Stomach (tissue), 9 donors: ENCODE results near the gene HVCN1. TPM values are rescaled to one million over a fixed set of nuclear protein-coding genes. Genes with fewer than 3 reads are reported as not detected.

ENCODE experiments used
- DNase-seq, 2 donors: peaks; one replicate each; pipeline versions ENCODE4 v3.0.0 to v3.0.0-alpha.2; 2013 to 2019
- H3K27ac ChIP-seq, 5 donors: fragments of 200-600 bp in 4 of 5; sonication (generic) in 4 of 5; one replicate each; pipeline ENCODE4 v1.5.1; 2013 to 2019; ENCODE audit warnings: mild to moderate bottlenecking in 1 of 5, moderate library complexity in 1 of 5
- H3K27me3 ChIP-seq, 3 donors: fragments of 200-600 bp; sonication (generic); one replicate each; pipeline ENCODE4 v1.5.1; 2017 to 2019; ENCODE audit warnings: mixed run types in 1 of 3
- H3K36me3 ChIP-seq, 4 donors: fragments of 200-600 bp; sonication (generic); 1 replicate in 3 of 4; 2 replicates in 1 of 4; pipeline ENCODE4 v1.5.1; 2016 to 2019
- H3K4me1 ChIP-seq, 4 donors: fragments of 200-600 bp; sonication (generic); one replicate each; pipeline ENCODE4 v1.5.1; 2016 to 2019
- H3K4me3 ChIP-seq, 4 donors: fragments of 200-600 bp; sonication (generic) in 3 of 4; one replicate each; pipeline ENCODE4 v1.5.1; 2016 to 2019; ENCODE audit warnings: mild to moderate bottlenecking in 1 of 4
- H3K9me3 ChIP-seq, 4 donors: fragments of 200-600 bp; sonication (generic); one replicate each; pipeline ENCODE4 v1.5.1; 2016 to 2019
- CTCF ChIP-seq, 7 experiments: fragments of 450-650 bp in 4 of 7; fragments of 200-600 bp in 3 of 7; sonication (generic) in 3 of 7; IDR thresholded peaks; one replicate each; pipeline ENCODE4 v1.5.1; 2016 to 2019; ENCODE audit warnings: antibody characterized with exemption in 7 of 7, control low read depth in 2 of 7, mild to moderate bottlenecking in 1 of 7
- EP300 ChIP-seq: sonication (generic); formaldehyde crosslinking; IDR thresholded peaks from one replicate; pipeline ENCODE4 v1.6.1; 2017; ENCODE audit warnings: antibody characterized with exemption
- POLR2A ChIP-seq, 4 donors: fragments of 450-650 bp; IDR thresholded peaks; one replicate each; pipeline ENCODE4 v1.6.1; 2016; ENCODE audit warnings: antibody characterized with exemption in 4 of 4, control low read depth in 2 of 4, mild to moderate bottlenecking in 1 of 4, moderate library complexity in 1 of 4
- POLR2AphosphoS5 ChIP-seq, 3 donors: sonication (generic); formaldehyde crosslinking; IDR thresholded peaks; one replicate each; pipeline ENCODE4 v1.6.1; 2016; ENCODE audit warnings: antibody characterized with exemption in 3 of 3
- whole genome bisulfite sequencing, 5 donors: extraction: QIAGEN DNeasy Blood & Tissue Kit in 3 of 5; methylation state at CpG; one replicate each; pipeline versions ENCODE4 v1.1.5 to v1.1.7; 2013 to 2018; 5-methylcytosine and 5-hydroxymethylcytosine counted together
- intact Hi-C: fragments of 100-400 bp; cut with DNase I; formaldehyde crosslinking; loops from one replicate; pipeline ENCODE4 v1.15.1; 2023; ENCODE audit warnings: low total_unique reads
- polyA plus RNA-seq, 3 donors: library from polyadenylated mRNA; stranded (reverse); fragments of 200-250 nt; gene quantifications; one replicate each; pipeline ENCODE4 v1.2.3, GENCODE V29; 2013
- total RNA-seq, 5 donors: library from RNA; depleted of rRNA; stranded (reverse); fragments of >200 nt; gene quantifications; one replicate each; pipeline versions ENCODE4 v1.1.0 to v1.2.3, GENCODE V29; 2014 to 2016
- donor health status: healthy with polysubstance abuse.
- donor health status: Bipolar disorder and iron deficiency.
- donor health status: healthy.

Gene HVCN1
- total and polyA plus RNA-seq, 8 donors, result 1.3 to 7.0 (median 4.8) TPM; not detected in 2

- peaks cover 0 to 25% (median 0%) of the 10 kb centered on the region in 4 donors for H3K36me3 ChIP-seq
- TF ChIP-seq POLR2AphosphoS5 (IDR thresholded peaks at IDR 0.05) (no peak), CTCF (IDR thresholded peaks at IDR 0.05) (no peak), POLR2A (IDR thresholded peaks at IDR 0.05) (no peak), EP300 (no peak)
- no peak overlapping the region for H3K27ac ChIP-seq
- WGBS, 5 donors, result 83 to 91% (median 86%) methylated on average over 4 of the region's 4 CpGs
- H3K4me3 ChIP-seq, result no peak overlapping the region
- intact Hi-C loops, result no loop called here
- H3K27me3 ChIP-seq, result no peaks in the 10 kb centered on the region
- H3K4me1 ChIP-seq, result peaks cover 0 to 7% (median 0%) of the 10 kb centered on the region in 4 donors
- DNase-seq, result no peak
- peaks cover 0 to 5% (median 0%) of the 10 kb centered on the region in 4 donors for H3K9me3 ChIP-seq
Observed at GRCh38 chr12:110676171-110676570, 12.7 kb downstream of the HVCN1 start.

DNA sequence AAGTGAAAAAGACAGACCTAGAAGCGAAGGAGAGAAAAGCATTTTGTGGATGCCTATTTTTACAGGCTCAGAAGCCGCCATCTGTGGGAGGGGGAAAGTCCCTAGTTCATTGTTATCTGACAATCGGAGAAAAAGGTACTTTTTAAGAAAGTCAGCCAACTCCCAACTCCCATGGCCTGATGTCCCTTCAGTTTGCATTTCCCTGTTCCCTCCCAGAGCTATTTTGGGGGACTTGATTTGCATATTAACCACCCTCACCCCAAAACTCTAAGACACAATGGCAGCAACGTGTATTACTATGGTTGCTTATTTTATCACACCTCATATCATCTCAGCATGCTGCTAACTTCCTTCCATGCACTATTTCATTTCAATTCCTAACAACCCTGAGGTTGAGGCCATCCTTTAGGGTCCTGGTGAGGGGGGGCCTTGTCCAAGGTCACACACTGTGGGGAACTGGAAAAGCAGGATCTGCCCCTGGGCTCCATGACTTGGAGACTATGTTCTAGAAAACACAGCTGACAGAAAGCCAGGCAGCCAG lies 18.7 kb downstream of the HVCN1 start:
- no peak for DNase-seq
- H3K4me1 ChIP-seq, result no peaks in the 10 kb centered on the region
- intact Hi-C loops, result no loop called here
- H3K27me3 ChIP-seq, result no peaks in the 10 kb centered on the region
- no peak overlapping the region for H3K4me3 ChIP-seq
- 45 to 61% (median 55%) methylated on average over 4 of the region's 4 CpGs for WGBS, 5 donors
- no peak for TF ChIP-seq CTCF (IDR thresholded peaks at IDR 0.05)
- TF ChIP-seq POLR2AphosphoS5 (IDR thresholded peaks at IDR 0.05), result no peak
- no peak for TF ChIP-seq POLR2A (IDR thresholded peaks at IDR 0.05)
- TF ChIP-seq EP300, result no peak
- H3K27ac ChIP-seq, result no peak overlapping the region
- peaks cover 3 to 22% (median 6%) of the 10 kb centered on the region in 4 donors for H3K9me3 ChIP-seq
- peaks cover 0 to 29% (median 3%) of the 10 kb centered on the region in 4 donors for H3K36me3 ChIP-seq

DNA sequence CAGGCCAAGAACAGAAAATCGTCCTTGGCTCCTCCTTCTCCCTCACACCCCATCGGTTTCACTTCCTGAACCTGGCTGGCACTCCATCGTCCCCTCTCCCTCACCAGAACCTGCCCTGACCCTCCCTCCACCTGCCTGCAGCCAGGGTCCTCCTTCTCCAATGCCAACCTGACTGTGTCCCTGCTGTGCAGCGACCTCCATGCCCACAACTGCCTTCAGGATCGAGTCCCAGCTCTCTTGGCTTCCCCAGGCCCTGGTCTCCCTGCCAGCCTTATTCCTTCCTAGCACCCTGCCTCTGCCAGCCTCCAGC lies 19.8 kb downstream of the HVCN1 start:
- intact Hi-C loops, result no loop called here
- Histone ChIP-seq H3K4me1 (no peaks in the 10 kb centered on the region), H3K27ac (no peak overlapping the region), H3K9me3 (peaks cover 4 to 28% (median 14%) of the 10 kb centered on the region in 4 donors), H3K36me3 (peaks cover 0 to 38% (median 3%) of the 10 kb centered on the region in 4 donors), H3K4me3 (no peak overlapping the region), H3K27me3 (no peaks in the 10 kb centered on the region)
- no peak for DNase-seq
- WGBS, 5 donors, result 51 to 64% (median 55%) methylated on average over 5 of the region's 5 CpGs
- TF ChIP-seq CTCF (IDR thresholded peaks at IDR 0.05) (no peak), POLR2A (IDR thresholded peaks at IDR 0.05) (no peak), POLR2AphosphoS5 (IDR thresholded peaks at IDR 0.05) (no peak), EP300 (no peak)

DNA sequence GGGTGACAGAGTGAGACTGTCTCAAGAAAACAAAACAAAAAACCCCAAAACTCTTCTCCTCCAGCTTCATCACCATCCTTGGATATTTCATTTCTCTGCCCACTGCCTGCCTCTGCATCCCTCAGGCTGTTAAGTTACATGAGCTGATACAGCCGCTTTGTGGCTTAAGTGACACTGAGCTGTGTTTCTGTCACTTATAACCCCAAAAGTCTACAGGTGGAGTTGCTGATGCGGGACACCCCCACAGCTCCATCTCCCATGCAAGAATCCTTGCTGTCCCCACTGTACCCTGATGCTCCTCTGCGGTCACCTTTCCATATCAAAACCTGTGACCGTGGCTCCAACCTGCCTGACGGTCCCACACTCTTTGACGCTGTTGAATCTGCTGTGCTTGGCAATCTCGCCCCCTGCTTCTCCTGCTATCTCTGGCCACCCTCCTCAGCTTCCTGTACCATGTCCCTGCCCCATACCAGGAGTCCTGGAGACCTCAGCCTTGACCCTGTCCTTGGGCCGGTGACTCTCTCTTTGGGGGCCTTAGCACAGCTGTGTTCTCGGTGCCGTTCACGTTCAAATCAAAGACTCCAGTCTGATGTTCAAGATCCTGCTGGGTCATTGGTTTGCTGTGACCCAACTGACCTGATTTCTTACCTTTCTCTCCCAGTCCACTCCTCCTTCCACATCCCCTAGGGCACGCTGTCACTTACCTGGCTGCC lies 20.3 kb downstream of the HVCN1 start:
- intact Hi-C loops, result no loop called here
- DNase-seq, result no peak
- Histone ChIP-seq H3K27ac (no peak overlapping the region), H3K9me3 (peaks cover 4 to 28% (median 14%) of the 10 kb centered on the region in 4 donors), H3K36me3 (peaks cover 0 to 34% (median 3%) of the 10 kb centered on the region in 4 donors), H3K4me1 (no peaks in the 10 kb centered on the region), H3K27me3 (no peaks in the 10 kb centered on the region), H3K4me3 (no peak overlapping the region)
- 86 to 93% (median 90%) methylated on average over 12 of the region's 12 CpGs for WGBS, 5 donors
- TF ChIP-seq POLR2A (IDR thresholded peaks at IDR 0.05) (no peak), POLR2AphosphoS5 (IDR thresholded peaks at IDR 0.05) (no peak), EP300 (no peak), CTCF (IDR thresholded peaks at IDR 0.05) (no peak)
